HG03175 (cell line): ENCODE data around the gene FAM9C.
A peak's percentile ranks its signal among the peaks of the same experiment; 100 is the strongest.

Experiments used
- ATAC-seq: cut with Tn5 transposase; IDR thresholded peaks from one replicate; pipeline ENCODE4 v1.9.1; 2021; ENCODE audit warnings: mild to moderate bottlenecking, moderate library complexity; ENCODE audit not compliant: unreplicated experiment

Gene FAM9C

GRCh38 chrX:13008851-13009250 is 35.6 kb downstream of the FAM9C start:
- ATAC-seq, result no peak

- ATAC-seq, result peak; percentile 40
Measured at GRCh38 chrX:13008189-13008533, 36.3 kb downstream of the FAM9C start.

- ATAC-seq, result no peak
Measured at GRCh38 chrX:13007519-13008188, 36.8 kb downstream of the FAM9C start.

GRCh38 chrX:13005661-13006473 is 38.6 kb downstream of the FAM9C start:
- peak; percentile 55 for ATAC-seq

- no peak for ATAC-seq
Measured at GRCh38 chrX:13001961-13002671, 42.3 kb downstream of the FAM9C start.

GRCh38 chrX:13001097-13001496 is 43.3 kb downstream of the FAM9C start:
- ATAC-seq, result no peak

- ATAC-seq, result peak; percentile 56
Measured at GRCh38 chrX:13000301-13000811, 44.1 kb downstream of the FAM9C start.

- ATAC-seq, result no peak
Measured at GRCh38 chrX:12999422-12999821, 45.0 kb downstream of the FAM9C start.

- ATAC-seq, result no peak
Measured at GRCh38 chrX:12997906-12998687, 46.3 kb downstream of the FAM9C start.

- ATAC-seq, result no peak
Measured at GRCh38 chrX:12996934-12997435, 47.4 kb downstream of the FAM9C start.

GRCh38 chrX:12994321-12994720 is 50.1 kb downstream of the FAM9C start:
- ATAC-seq, result no peak

- ATAC-seq, result no peak
Measured at GRCh38 chrX:12993826-12994225, 50.6 kb downstream of the FAM9C start.

GRCh38 chrX:12992544-12993118 is 51.8 kb downstream of the FAM9C start:
- ATAC-seq, result no peak

GRCh38 chrX:12991575-12991974 is 52.8 kb downstream of the FAM9C start:
- no peak for ATAC-seq

GRCh38 chrX:12989461-12989860 is 55.0 kb downstream of the FAM9C start:
- ATAC-seq, result no peak

- ATAC-seq, result no peak
Measured at GRCh38 chrX:12988797-12989196, 55.6 kb downstream of the FAM9C start.

- no peak for ATAC-seq
Measured at GRCh38 chrX:12987900-12988594, 56.4 kb downstream of the FAM9C start.

GRCh38 chrX:12987340-12987739 is 57.1 kb downstream of the FAM9C start:
- no peak for ATAC-seq

- ATAC-seq, result no peak
Measured at GRCh38 chrX:12986886-12987285, 57.5 kb downstream of the FAM9C start.
